SK-N-SH treated with all-trans-retinoic acid at 6 μM for 48 hours (cell line): Measurements from ENCODE around the gene CHPF.

Source experiments
- BACH2 ChIP-seq: fragments of 250-450 bp; sonication (Bioruptor Pico); IDR thresholded peaks from 2 replicates; pipeline ENCODE4 v1.9.0; 2021; ENCODE audit warnings: mild to moderate bottlenecking, borderline replicate concordance
- CSDC2 ChIP-seq: fragments of 250-450 bp; sonication (Bioruptor Pico); IDR thresholded peaks from 2 replicates; pipeline ENCODE4 v1.5.0; 2020; ENCODE audit warnings: mild to moderate bottlenecking, moderate library complexity
- PATZ1 ChIP-seq: fragments of 250-450 bp; sonication (Bioruptor Pico); IDR thresholded peaks from 2 replicates; pipeline ENCODE4 v1.8.0; 2020; ENCODE audit warnings: mild to moderate bottlenecking, moderate library complexity, borderline replicate concordance
- RARB ChIP-seq: fragments of 250-450 bp; sonication (Bioruptor Pico); IDR thresholded peaks from 2 replicates; pipeline ENCODE4 v1.8.0; 2021; ENCODE audit warnings: mild to moderate bottlenecking, moderate library complexity
- TCF4 ChIP-seq: fragments of 250-450 bp; sonication (Bioruptor Pico); IDR thresholded peaks from 2 replicates; pipeline ENCODE4 v1.8.0; 2021; ENCODE audit warnings: mild to moderate bottlenecking, moderate library complexity, borderline replicate concordance
- ZC3H10 ChIP-seq: fragments of 250-450 bp; sonication (Bioruptor Pico); IDR thresholded peaks from 2 replicates; pipeline ENCODE4 v1.5.1; 2021; ENCODE audit warnings: mild to moderate bottlenecking, moderate library complexity
- TF ChIP-seq, protein P1 (sequence below): fragments of 250-450 bp; sonication (Bioruptor Pico); IDR thresholded peaks from 2 replicates; pipeline ENCODE4 v1.8.0; 2021; ENCODE audit warnings: low read depth, mild to moderate bottlenecking, moderate library complexity, borderline replicate concordance
- TF ChIP-seq, protein P2 (sequence below): fragments of 250-450 bp; sonication (Bioruptor Pico); IDR thresholded peaks from 2 replicates; pipeline ENCODE4 v1.5.1; 2020; ENCODE audit warnings: low read depth, mild to moderate bottlenecking, moderate library complexity

DNA sequence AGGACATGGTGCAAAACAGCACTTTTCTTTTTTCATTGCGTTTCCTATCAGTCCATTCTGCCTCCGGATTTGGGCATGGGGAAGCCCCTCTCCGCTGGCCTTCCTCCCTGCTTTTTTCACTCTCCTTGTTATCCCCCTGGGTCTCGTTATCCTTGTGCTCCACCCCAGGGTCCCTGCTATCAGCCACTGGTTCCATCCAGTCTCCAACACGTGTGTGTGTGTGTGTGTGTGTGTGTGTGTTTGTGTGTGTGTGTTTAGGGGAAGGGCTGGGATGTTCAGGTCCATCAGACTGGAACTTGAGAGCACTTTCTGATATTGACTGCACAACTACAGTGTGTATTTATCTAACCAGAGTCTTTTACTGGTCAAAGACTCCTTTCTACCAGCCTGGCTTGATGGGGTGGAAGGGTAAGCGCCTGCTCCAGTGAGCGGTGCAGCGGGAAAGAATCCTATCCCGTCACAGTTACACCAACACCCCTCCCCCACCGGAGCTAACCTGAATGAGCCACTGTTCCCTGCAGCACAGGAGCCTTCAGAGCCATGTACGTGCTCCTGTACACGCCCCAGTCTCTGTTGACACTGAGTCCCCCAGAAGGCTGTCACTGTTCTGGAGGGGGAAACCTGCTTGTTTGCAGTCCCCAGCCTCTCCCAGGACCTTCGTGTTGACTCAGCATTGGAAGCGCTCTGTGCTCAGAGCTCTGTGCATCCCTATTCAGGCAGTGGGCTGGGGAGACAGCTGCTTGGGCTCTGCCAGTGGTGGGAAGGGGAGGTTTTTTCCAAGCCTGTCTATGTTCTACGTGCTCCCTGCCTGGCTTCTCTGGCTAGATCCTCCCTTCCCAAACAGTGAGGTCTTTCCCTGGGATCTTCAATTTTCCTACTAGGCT lies 33.1 kb upstream of the CHPF start:
- TF ChIP-seq, protein P1, sequence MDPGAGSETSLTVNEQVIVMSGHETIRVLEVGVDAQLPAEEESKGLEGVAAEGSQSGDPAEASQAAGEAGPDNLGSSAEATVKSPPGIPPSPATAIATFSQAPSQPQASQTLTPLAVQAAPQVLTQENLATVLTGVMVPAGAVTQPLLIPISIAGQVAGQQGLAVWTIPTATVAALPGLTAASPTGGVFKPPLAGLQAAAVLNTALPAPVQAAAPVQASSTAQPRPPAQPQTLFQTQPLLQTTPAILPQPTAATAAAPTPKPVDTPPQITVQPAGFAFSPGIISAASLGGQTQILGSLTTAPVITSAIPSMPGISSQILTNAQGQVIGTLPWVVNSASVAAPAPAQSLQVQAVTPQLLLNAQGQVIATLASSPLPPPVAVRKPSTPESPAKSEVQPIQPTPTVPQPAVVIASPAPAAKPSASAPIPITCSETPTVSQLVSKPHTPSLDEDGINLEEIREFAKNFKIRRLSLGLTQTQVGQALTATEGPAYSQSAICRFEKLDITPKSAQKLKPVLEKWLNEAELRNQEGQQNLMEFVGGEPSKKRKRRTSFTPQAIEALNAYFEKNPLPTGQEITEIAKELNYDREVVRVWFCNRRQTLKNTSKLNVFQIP (CRISPR knock-in tag), result no peak
- TF ChIP-seq PATZ1 (CRISPR knock-in tag) (no peak), ZC3H10 (CRISPR knock-in tag) (no peak), RARB (CRISPR knock-in tag) (no peak), BACH2 (CRISPR knock-in tag) (no peak), CSDC2 (CRISPR knock-in tag) (no peak), TCF4 (CRISPR knock-in tag) (no peak)
- TF ChIP-seq, protein P2, sequence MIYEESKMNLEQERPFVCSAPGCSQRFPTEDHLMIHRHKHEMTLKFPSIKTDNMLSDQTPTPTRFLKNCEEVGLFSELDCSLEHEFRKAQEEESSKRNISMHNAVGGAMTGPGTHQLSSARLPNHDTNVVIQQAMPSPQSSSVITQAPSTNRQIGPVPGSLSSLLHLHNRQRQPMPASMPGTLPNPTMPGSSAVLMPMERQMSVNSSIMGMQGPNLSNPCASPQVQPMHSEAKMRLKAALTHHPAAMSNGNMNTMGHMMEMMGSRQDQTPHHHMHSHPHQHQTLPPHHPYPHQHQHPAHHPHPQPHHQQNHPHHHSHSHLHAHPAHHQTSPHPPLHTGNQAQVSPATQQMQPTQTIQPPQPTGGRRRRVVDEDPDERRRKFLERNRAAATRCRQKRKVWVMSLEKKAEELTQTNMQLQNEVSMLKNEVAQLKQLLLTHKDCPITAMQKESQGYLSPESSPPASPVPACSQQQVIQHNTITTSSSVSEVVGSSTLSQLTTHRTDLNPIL (CRISPR knock-in tag), result no peak
